Adrenal gland (tissue), 12 donors: ENCODE results near the gene ABTB2. TPM values are rescaled to one million over a fixed set of nuclear protein-coding genes. Genes with fewer than 3 reads are reported as not detected.

Experiments
- DNase-seq, 7 donors: peaks; one replicate each; pipeline ENCODE4 v3.0.0-alpha.2; 2019 to 2020
- H3K27ac ChIP-seq, 5 donors: fragments of 200-600 bp; sonication (generic) in 4 of 5; 1 replicate in 3 of 5; 2 replicates in 2 of 5; pipeline versions ENCODE4 v1.5.1 to v1.8.0; 2016 to 2020; ENCODE audit warnings: mild to moderate bottlenecking in 1 of 5
- H3K27me3 ChIP-seq: fragments of 200-600 bp; 2 replicates; pipeline ENCODE4 v1.8.0; 2021
- H3K36me3 ChIP-seq, 2 donors: fragments of 200-600 bp; replicated peaks in 1 of 2; 1 replicate in 1 of 2; 2 replicates in 1 of 2; pipeline versions ENCODE4 v1.5.1 to v1.8.0; 2018 to 2022
- H3K4me1 ChIP-seq, 2 donors: fragments of 200-600 bp; replicated peaks in 1 of 2; 1 replicate in 1 of 2; 2 replicates in 1 of 2; pipeline versions ENCODE4 v1.5.1 to v1.8.0; 2018 to 2021
- H3K4me3 ChIP-seq, 4 donors: fragments of 200-600 bp; sonication (generic) in 3 of 4; one replicate each; pipeline ENCODE4 v1.5.1; 2016 to 2018
- H3K9me3 ChIP-seq, 3 donors: fragments of 200-600 bp; sonication (generic) in 1 of 3; replicated peaks in 1 of 3; 1 replicate in 2 of 3; 2 replicates in 1 of 3; pipeline versions ENCODE4 v1.5.1 to v1.8.0; 2016 to 2021
- CTCF ChIP-seq, 6 experiments: fragments of 450-650 bp in 4 of 6; fragments of 200-600 bp in 2 of 6; sonication (generic) in 1 of 6; IDR thresholded peaks; 1 replicate in 5 of 6; 2 replicates in 1 of 6; pipeline versions ENCODE4 v1.5.1 to v1.8.0; 2016 to 2021; ENCODE audit warnings: antibody characterized with exemption in 6 of 6, mild to moderate bottlenecking in 2 of 6, moderate library complexity in 1 of 6
- POLR2A ChIP-seq, 2 donors: fragments of 450-650 bp; IDR thresholded peaks; one replicate each; pipeline ENCODE4 v1.6.1; 2017; ENCODE audit warnings: antibody characterized with exemption in 2 of 2, mild to moderate bottlenecking in 2 of 2, moderate library complexity in 1 of 2
- WGBS, 4 donors: extraction: QIAGEN DNeasy Blood & Tissue Kit in 2 of 4; methylation state at CpG; one replicate each; pipeline versions ENCODE4 v1.1.5 to v1.1.7; 2013 to 2017; 5-methylcytosine and 5-hydroxymethylcytosine counted together
- intact Hi-C, 2 donors: fragments of 100-400 bp; cut with DNase I; formaldehyde crosslinking; loops; one replicate each; pipeline versions ENCODE4 v1.14.1 to v1.15.0; 2022 to 2023
- polyA plus RNA-seq, 3 donors: library from polyadenylated mRNA; stranded (reverse); fragments of 200-250 nt in 2 of 3; fragments of 350-450 nt in 1 of 3; fragmentation: Illumina TruSeq in 1 of 3; extraction: RNeasy Lipid Tissue Mini Kit (QIAGEN cat#74804) in 1 of 3; gene quantifications; one replicate each; pipeline ENCODE4 v1.2.3, GENCODE V29; 2013 to 2014
- total RNA-seq, 9 donors: library from RNA; depleted of rRNA in 4 of 9; stranded (reverse); fragments of >200 nt in 4 of 9; fragments of 120-200 nt in 1 of 9; fragmentation: NEBNext Ultra II Directional in 1 of 9; extraction: Animal tissue kit (Norgen Biotek cat#: 25700) in 1 of 9; gene quantifications; one replicate each; pipeline versions ENCODE4 v1.1.0 to v1.2.4, GENCODE V29; 2013 to 2023
- donor health status: healthy with polysubstance abuse.
- donor health status: Bipolar disorder and iron deficiency.
- donor health status: DM: yes; HTN: yes; CAD: no.
- donor health status: DM: no; HTN: no; CAD: no.
- donor health status: DM: no; HTN: no; CAD: no.
- donor health status: DM: yes; HTN: yes; CAD: no.

ABTB2 gene
- total and polyA plus RNA-seq, 12 donors: 1.9 to 32.3 (median 6.1) TPM

DNA sequence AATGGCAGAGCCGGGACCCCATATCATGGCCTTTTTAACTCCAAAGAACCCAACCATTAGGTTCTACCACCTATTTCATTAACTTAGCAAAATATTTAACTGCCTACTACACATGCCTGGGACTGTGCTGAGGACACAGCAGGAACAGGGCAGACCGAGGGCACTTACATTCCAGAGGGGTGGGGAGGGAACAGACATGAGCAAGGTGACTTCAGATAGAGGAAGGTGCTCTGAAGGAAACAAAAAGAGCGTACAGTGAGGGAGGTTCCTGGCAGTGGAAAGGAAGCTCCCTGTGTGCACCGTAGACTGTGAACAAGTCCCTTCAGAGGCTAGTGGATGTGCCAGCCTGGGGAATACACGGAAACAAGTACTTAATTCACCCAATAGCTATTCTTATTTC is 169.6 kb downstream of the ABTB2 start:
- WGBS, 4 donors: 81 to 89% (median 87%) methylated on average over 5 of the region's 5 CpGs
- intact Hi-C loops: no loop called here
- H3K27ac ChIP-seq: no peak overlapping the region
- TF ChIP-seq CTCF (IDR thresholded peaks at IDR 0.05): no peak
- TF ChIP-seq POLR2A (IDR thresholded peaks at IDR 0.05): no peak
- no peak for DNase-seq
- H3K9me3 ChIP-seq: no peaks in the 10 kb centered on the region
- H3K4me1 ChIP-seq: peaks cover 0 to 11% of the 10 kb centered on the region in 2 donors
- H3K4me3 ChIP-seq: no peak overlapping the region
- no peaks in the 10 kb centered on the region for H3K27me3 ChIP-seq
- H3K36me3 ChIP-seq: no peaks in the 10 kb centered on the region

- H3K9me3 ChIP-seq: no peaks in the 10 kb centered on the region
- no peaks in the 10 kb centered on the region for H3K36me3 ChIP-seq
- intact Hi-C loops: no loop called here
- no peaks in the 10 kb centered on the region for H3K27me3 ChIP-seq
- WGBS, 4 donors: 76 to 83% (median 80%) methylated on average over 15 to 22 of the region's 22 CpGs
- no peak overlapping the region for H3K4me3 ChIP-seq
- no peak overlapping the region for H3K27ac ChIP-seq
- H3K4me1 ChIP-seq: peaks cover 0 to 4% of the 10 kb centered on the region in 2 donors
- TF ChIP-seq CTCF (IDR thresholded peaks at IDR 0.05) (no peak), POLR2A (IDR thresholded peaks at IDR 0.05) (no peak)
- no peak for DNase-seq
These were observed 171.6 kb downstream of the ABTB2 start for GRCh38 chr11:34185926-34186841.

DNA sequence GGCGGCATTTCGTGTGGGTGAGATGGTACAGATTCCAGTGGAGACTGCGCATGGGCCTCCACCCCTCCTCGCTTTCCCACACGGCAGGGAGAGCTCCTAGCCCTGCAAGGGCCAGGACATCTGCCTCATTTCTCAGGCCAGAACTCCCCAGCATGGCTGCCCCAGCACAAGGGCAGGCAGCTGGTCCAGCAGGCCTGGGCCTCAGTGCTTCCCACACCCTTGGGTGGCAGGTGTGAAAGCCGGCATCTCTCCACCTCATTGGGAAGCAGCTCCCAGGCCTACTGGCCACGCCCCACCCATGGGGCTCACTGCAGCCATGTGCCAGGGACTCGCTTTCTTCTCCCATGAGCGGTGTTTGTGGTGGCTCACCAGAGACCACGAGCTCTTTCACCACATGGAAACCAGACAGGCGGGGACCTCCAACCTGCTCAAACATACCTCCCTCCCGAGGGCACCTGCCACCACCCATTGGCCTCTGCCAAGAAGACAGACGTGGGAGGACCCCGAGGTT is 173.2 kb downstream of the ABTB2 start:
- intact Hi-C loops: no loop called here

More for the DNA sequence above, 173.2 kb downstream of the ABTB2 start:
- H3K9me3 ChIP-seq: no peaks in the 10 kb centered on the region
- H3K36me3 ChIP-seq: no peaks in the 10 kb centered on the region
- TF ChIP-seq CTCF (IDR thresholded peaks at IDR 0.05): no peak
- TF ChIP-seq POLR2A (IDR thresholded peaks at IDR 0.05): no peak
- peak overlapping the region in 1 of 5 donors; percentile 10 for H3K27ac ChIP-seq
- no peak overlapping the region for H3K4me3 ChIP-seq
- no peaks in the 10 kb centered on the region for H3K27me3 ChIP-seq
- DNase-seq: no peak
- WGBS, 4 donors: 92 to 97% (median 95%) methylated on average over 11 to 14 of the region's 14 CpGs
- peaks cover 0 to 4% of the 10 kb centered on the region in 2 donors for H3K4me1 ChIP-seq
